ENCODE data around the gene CDH4. TPM values are rescaled to one million over a fixed set of nuclear protein-coding genes. Genes with fewer than 3 reads are reported as not detected.

CDH4 gene
- total RNA-seq, 2 experiments from 2014 or later: 0.10 to 0.21 TPM

DNA sequence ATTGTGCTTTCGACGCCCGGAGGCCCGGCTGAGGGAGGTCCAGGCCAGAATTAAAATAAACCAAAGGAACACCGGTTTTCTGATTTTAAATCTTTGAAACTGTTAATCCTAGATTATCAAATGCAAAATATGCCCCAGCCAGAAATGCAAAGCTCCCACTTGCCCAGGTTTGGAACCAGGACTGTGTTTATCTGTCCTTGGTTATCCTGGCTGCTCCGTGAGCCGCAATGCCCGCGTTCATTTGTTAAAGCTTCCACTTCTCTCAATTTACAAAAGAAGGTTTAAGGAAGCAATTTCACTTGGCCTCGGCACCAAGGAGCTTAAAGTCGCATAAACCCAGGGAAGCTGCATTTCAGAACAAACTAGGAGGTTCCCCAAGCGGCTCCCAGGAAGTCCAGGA, 563.6 kb downstream of the CDH4 start:
- Mint-ChIP-seq H3K27ac (no peak overlapping the region), H3K4me1 (ENCODE audit: low read depth) (no peaks in the 10 kb centered on the region), H3K27me3 (no peaks in the 10 kb centered on the region), H3K4me3 (no peak overlapping the region), H3K9me3 (no peaks in the 10 kb centered on the region), H3K36me3 (no peaks in the 10 kb centered on the region)
- POLR2A ChIA-PET: no interaction called here
- intact Hi-C loops (cut with micrococcal nuclease): no loop called here
- no peak for DNase-seq
- CTCF ChIA-PET: no interaction called here

DNA sequence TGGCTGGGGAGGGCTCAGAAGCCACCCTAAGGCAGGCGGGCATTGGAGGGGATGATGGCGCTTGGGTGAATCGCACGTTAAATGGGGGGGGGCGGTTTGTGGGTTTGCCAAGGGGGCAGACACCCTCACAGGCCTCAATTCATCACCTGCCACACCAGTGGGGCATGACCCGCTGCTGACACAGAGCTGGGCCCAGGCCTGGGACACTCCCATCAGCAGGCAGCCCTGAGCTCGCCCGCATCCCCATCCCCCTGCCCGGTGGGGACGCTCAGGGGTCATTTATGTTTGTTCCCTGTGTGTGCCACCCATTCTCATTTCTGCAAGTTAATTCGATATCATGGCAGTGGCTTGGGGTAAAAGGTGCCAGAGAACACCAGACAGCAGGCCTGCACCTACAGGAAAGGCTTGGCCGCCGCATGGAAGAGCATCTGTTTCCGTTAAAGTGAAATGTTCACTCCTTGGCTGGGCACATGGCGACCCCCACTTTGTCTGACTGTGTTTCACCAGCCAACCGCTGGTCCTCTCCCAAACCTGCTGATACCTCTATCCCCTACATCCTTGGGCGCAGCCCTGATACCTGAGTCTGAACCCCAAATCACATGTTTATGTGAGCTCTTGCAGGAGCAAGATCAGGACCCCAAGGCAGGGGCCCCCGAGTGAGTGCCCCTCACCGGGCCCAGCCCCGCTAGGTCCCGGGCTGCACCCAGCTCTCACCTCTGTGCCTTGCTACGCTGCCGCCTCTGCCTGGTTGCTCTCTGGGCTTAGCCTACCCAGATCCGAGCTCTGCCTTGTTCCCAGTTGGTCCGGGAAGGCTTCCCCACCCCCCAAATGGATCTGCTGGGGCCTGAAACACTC, 564.8 kb downstream of the CDH4 start:
- intact Hi-C loops (cut with micrococcal nuclease): no loop called here
- no peak overlapping the region for H3K4me3 Mint-ChIP-seq
- no peak for DNase-seq

DNA sequence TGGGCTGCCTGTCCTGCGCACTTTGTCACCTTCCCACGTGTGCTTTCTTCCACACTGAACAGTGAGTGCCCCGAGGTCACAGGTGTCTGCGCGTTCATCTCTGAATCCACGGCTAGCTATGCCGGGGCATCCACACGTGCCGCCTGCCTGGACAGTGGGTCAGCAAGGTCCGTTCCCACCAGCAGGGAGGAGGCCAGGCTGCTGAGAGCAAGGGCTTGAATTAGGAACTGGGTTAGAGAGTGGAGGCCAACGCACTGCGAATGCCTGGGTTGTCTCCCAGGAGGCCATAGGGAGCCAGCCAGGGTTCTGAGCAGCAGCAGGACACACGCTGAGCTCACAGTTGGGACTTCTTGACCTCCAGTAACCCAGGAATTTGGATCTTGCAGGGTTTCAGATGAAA, 565.5 kb downstream of the CDH4 start:
- no peaks in the 10 kb centered on the region for H3K9me3 Mint-ChIP-seq
- no peaks in the 10 kb centered on the region for H3K27me3 Mint-ChIP-seq
- no peak for DNase-seq
- no peaks in the 10 kb centered on the region for H3K4me1 Mint-ChIP-seq (ENCODE audit: low read depth)
- ChIA-PET CTCF (no interaction called here), POLR2A (no interaction called here)
- intact Hi-C loops (cut with micrococcal nuclease): no loop called here
- H3K4me3 Mint-ChIP-seq: no peak overlapping the region
- no peaks in the 10 kb centered on the region for H3K36me3 Mint-ChIP-seq
- H3K27ac Mint-ChIP-seq: no peak overlapping the region

More for the DNA sequence above, 564.8 kb downstream of the CDH4 start:
- POLR2A ChIA-PET: no interaction called here
- H3K36me3 Mint-ChIP-seq: no peaks in the 10 kb centered on the region
- H3K9me3 Mint-ChIP-seq: no peaks in the 10 kb centered on the region
- CTCF ChIA-PET: no interaction called here
- no peak overlapping the region for H3K27ac Mint-ChIP-seq
- H3K4me1 Mint-ChIP-seq (ENCODE audit: low read depth): no peaks in the 10 kb centered on the region
- H3K27me3 Mint-ChIP-seq: no peaks in the 10 kb centered on the region

DNA sequence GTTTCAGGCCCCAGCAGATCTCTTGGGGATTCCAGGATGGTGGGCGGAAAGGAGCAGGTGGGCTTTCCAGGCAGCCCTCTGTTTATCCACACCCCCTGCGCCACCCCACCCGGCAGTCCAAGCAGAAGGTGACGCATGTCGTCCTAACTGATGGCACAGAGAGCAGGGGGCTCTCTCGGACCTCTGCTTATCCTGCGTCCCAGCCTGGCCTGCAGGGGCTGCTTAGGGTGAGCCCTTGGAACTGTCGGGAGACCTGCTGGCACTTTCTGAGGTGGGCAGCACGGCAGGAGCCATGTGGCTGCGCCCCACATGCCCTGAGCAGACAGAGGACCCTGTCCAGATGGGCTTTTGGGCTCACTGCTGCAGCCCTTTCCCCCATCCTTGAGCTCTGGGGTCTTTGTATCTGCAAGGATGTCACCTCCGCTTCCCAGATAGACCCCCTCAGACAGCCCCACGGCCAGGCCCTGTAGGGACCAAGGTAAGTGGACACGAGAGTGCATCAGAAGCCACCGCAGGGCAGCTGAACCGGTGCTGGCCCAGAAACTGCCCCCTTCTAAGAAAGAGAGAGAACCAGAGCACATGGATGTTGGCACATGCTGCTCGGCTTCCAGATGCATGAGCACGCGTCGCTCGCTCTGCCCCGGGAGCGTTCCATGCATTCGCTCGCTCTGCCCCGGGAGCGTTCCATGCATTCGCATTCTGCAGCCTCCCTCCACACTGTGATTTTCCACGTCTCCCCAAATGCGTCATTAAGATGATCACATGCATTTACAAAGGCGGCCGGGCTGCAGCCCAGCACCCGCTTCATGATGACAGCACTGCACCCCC, 566.9 kb downstream of the CDH4 start:
- Mint-ChIP-seq H3K27me3 (no peaks in the 10 kb centered on the region), H3K36me3 (no peaks in the 10 kb centered on the region), H3K9me3 (peaks cover 4% of the 10 kb centered on the region), H3K27ac (no peak overlapping the region), H3K4me1 (ENCODE audit: low read depth) (no peaks in the 10 kb centered on the region), H3K4me3 (no peak overlapping the region)
- CTCF ChIA-PET: no interaction called here
- intact Hi-C loops (cut with micrococcal nuclease): no loop called here
- POLR2A ChIA-PET: no interaction called here
- DNase-seq: no peak

DNA sequence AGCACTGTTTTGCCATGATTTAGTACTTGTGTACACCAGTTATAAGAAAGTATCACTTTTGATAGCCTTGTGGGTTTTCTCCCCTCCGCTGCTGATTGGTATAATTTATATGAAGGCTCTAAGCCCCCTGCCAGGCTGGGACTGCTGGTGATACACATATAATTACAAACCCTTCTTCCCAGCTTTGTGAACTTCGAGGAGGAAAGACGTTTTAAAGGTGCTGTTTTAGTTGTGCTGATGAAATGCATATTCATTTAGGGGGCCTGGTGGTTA, 567.4 kb downstream of the CDH4 start:
- ChIA-PET CTCF (no interaction called here), POLR2A (no interaction called here)
- H3K4me3 Mint-ChIP-seq: no peak overlapping the region
- intact Hi-C loops (cut with micrococcal nuclease): no loop called here
- H3K4me1 Mint-ChIP-seq (ENCODE audit: low read depth): no peaks in the 10 kb centered on the region
- peaks cover 4% of the 10 kb centered on the region for H3K9me3 Mint-ChIP-seq
- no peaks in the 10 kb centered on the region for H3K27me3 Mint-ChIP-seq
- H3K27ac Mint-ChIP-seq: no peak overlapping the region
- no peak for DNase-seq
- no peaks in the 10 kb centered on the region for H3K36me3 Mint-ChIP-seq

DNA sequence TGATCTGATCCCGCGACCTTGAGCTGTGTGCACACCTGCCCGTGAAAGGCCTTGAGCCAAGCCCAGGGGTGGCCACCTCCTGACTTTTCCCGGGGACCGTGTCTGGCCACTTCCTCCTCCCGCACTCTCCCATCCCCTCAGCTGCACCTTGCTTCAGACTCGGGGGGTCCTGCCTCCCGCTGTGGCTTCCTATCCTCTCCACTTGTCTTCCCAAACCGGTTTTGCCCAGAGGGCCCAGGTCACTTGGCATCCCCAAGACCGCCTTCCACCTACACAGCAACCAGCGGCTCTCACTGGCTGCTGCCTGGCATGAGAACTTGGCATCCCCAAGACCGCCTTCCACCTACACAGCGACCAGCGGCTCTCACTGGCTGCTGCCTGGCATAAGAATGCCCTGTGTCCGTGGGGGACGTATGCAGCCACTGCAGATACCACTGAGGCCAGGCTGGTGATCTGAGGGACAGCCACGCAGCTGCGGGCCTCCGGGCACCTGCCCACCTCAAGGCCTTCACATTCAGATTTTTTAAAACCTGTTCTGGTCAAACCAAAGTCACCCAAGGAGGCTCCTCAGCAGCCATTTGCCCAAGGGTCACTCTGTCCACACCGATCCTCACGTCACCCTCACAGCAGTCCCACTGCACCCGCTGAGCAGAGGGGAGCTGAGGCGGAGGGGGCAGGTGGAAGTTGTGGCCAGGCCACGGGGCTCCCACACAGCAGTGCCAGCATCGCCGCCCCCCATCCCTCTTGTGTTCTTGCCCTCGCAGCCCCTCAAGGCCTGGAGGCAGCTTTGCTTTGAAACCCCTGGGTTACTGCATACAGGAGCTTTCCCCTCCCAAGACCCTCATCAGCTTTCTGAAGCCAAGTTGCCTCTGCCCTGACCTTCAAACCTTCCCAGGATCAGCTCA, 568.1 kb downstream of the CDH4 start:
- peaks cover 4% of the 10 kb centered on the region for H3K9me3 Mint-ChIP-seq
- no peaks in the 10 kb centered on the region for H3K36me3 Mint-ChIP-seq
- no peaks in the 10 kb centered on the region for H3K27me3 Mint-ChIP-seq
- POLR2A ChIA-PET: no interaction called here
- DNase-seq: no peak
- CTCF ChIA-PET: no interaction called here
- no peak overlapping the region for H3K27ac Mint-ChIP-seq
- intact Hi-C loops (cut with micrococcal nuclease): no loop called here
- no peaks in the 10 kb centered on the region for H3K4me1 Mint-ChIP-seq (ENCODE audit: low read depth)
- no peak overlapping the region for H3K4me3 Mint-ChIP-seq

DNA sequence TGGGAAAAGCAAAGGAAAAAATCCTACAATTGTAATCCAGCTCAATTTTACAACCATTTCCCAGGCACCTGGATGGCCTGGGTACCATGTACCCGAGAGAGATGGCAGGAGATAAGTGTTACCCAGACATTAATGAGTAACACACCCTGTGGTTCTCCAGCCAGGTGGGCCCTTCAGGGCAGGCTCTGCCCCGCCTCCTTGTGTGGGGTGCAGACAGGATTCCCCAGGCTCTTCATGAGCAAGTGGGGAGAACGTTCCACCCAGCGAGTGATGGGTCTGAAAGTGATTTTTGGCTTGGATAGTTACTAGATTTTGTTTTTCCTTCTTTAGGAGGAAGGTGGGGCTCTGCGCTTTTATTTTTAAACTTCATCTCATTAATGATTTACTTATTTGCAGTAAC, 569.7 kb downstream of the CDH4 start:
- no peak for DNase-seq
- ChIA-PET CTCF (no interaction called here), POLR2A (no interaction called here)
- Mint-ChIP-seq H3K27ac (no peak overlapping the region), H3K4me3 (no peak overlapping the region), H3K9me3 (peaks cover 4% of the 10 kb centered on the region), H3K4me1 (ENCODE audit: low read depth) (no peaks in the 10 kb centered on the region), H3K36me3 (no peaks in the 10 kb centered on the region), H3K27me3 (no peaks in the 10 kb centered on the region)
- intact Hi-C loops (cut with micrococcal nuclease): no loop called here

DNA sequence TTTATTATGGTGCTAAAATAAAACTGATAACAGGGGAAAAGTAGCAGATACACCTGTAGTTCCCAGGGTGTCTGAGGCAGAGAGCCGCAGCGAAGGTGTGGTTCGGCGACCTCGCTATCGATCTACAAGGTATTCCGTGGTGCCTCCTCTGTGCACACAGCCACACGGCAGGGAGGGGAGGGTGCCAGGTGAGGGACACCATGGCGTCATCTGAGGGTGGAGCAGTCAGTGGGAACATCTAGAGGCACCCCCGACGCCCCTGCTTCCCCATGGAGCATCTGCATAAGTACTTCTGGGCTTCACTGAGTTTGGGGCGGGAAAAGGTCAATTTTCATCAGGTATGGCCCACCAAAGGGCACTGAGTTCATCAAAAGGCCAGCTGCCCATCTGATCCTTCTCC, 570.3 kb downstream of the CDH4 start:
- no peak overlapping the region for H3K4me3 Mint-ChIP-seq
- H3K36me3 Mint-ChIP-seq: no peaks in the 10 kb centered on the region
- no peaks in the 10 kb centered on the region for H3K27me3 Mint-ChIP-seq
- intact Hi-C loops (cut with micrococcal nuclease): no loop called here
- no peaks in the 10 kb centered on the region for H3K4me1 Mint-ChIP-seq (ENCODE audit: low read depth)
- ChIA-PET CTCF (no interaction called here), POLR2A (no interaction called here)
- no peak for DNase-seq
- peaks cover 4% of the 10 kb centered on the region for H3K9me3 Mint-ChIP-seq
- no peak overlapping the region for H3K27ac Mint-ChIP-seq

DNA sequence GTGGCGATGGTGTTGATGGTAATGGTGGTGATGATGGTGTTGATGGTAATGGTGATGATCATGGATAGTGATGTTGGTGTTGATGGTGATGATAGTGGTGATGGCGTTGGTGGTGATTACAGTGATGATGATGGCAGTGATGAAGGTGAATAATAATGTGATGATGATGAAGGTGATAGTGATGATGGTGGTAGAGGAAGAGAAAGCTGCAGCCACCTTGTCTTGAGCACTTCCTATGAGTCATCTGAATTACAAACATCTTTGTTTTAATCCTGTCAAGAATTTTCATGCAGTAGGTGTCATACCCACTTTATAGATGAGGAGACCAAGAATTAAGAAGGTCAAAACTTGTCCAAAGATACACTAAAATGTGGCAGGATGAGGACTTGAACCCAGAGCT, 571.2 kb downstream of the CDH4 start:
- intact Hi-C loops (cut with micrococcal nuclease): no loop called here
- POLR2A ChIA-PET: no interaction called here
- H3K4me3 Mint-ChIP-seq: no peak overlapping the region
- H3K9me3 Mint-ChIP-seq: peaks cover 4% of the 10 kb centered on the region
- H3K27me3 Mint-ChIP-seq: no peaks in the 10 kb centered on the region
- CTCF ChIA-PET: no interaction called here
- H3K4me1 Mint-ChIP-seq (ENCODE audit: low read depth): no peaks in the 10 kb centered on the region
- no peaks in the 10 kb centered on the region for H3K36me3 Mint-ChIP-seq
- no peak for DNase-seq
- no peak overlapping the region for H3K27ac Mint-ChIP-seq

DNA sequence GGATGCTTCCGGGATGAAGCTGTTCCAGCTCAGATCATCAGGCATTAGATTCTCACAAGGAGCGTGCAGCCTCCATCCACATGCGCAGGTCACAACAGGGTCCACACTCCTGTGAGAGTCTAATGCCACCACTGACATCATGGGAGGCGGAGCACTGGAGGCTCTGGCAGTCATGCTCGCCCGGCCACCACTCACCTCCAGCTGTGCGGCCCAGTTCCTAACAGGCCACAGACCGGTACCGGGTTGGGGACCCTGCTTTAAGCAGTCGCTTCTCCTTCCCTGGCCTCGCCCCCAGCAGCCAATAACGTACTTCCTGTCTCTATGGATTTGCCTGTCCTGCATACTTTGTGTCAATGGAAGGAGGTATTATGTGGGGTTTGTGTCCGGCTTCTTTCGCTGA, 576.8 kb downstream of the CDH4 start:
- CTCF ChIA-PET: no interaction called here

DNA sequence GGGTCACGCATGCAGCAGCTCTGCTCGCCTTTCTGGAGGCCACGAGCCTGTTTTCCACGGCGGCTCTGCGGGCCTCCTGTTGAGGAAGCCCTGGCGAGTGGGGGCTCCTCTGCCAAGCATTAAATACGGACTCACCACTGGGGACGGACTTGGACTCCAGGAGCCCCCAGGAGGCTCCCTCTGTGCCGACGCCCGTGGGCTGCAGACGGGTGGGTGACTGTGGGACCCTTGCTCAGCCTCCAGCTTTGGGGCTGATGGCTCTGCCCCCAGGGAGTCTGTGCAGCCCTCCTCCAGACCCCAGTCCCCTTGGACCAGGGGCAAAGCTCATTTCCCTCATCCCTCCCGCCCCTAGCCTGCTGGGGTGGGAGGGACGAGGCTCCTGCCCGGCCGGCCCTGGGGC, 577.5 kb downstream of the CDH4 start:
- no peak overlapping the region for H3K4me3 Mint-ChIP-seq
- H3K9me3 Mint-ChIP-seq: no peaks in the 10 kb centered on the region
- intact Hi-C loops (cut with micrococcal nuclease): no loop called here
- H3K4me1 Mint-ChIP-seq (ENCODE audit: low read depth): no peaks in the 10 kb centered on the region
- H3K27ac Mint-ChIP-seq: no peak overlapping the region
- H3K36me3 Mint-ChIP-seq: no peaks in the 10 kb centered on the region
- peaks cover 3% of the 10 kb centered on the region for H3K27me3 Mint-ChIP-seq
- no peak for DNase-seq
- CTCF ChIA-PET: no interaction called here
- POLR2A ChIA-PET: no interaction called here

More for the DNA sequence above, 576.8 kb downstream of the CDH4 start:
- Mint-ChIP-seq H3K27ac (no peak overlapping the region), H3K4me1 (ENCODE audit: low read depth) (no peaks in the 10 kb centered on the region), H3K36me3 (no peaks in the 10 kb centered on the region), H3K27me3 (peaks cover 3% of the 10 kb centered on the region), H3K4me3 (no peak overlapping the region), H3K9me3 (no peaks in the 10 kb centered on the region)
- DNase-seq: no peak
- POLR2A ChIA-PET: no interaction called here
- intact Hi-C loops (cut with micrococcal nuclease): no loop called here

DNA sequence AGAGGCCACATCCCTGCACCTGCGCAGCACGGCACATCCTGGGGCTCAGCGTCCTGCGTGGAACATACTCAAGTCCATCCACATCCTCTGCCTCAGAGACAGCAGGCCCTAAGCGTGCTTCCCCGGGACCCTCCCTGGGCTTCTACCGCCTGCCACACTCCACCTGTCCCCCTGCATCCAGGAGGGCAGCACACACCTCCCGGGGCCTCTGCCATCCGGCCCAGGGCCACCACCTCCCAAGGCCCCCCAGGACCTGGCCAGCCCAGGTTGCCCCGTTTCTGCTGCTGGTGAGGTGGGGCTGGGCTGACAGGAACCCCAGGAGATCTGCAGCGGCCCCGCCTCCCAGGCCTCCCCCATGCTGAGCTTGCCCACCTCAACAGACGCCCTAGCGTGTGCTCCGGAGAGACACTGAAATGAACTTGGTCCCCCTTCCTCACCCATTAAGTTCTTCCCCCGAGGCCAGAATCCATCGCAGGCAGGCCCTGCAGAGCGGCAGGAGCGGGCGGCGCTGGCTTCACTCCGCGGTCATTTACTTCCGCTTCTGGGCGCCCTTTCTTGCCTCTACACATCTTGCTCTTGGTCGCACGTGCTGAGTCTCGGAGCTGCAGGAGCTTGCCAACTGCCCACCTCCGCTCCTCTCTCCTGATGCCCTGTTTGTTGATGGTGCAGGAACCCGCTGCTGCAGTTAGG, 578.3 kb downstream of the CDH4 start:
- no peaks in the 10 kb centered on the region for H3K36me3 Mint-ChIP-seq
- CTCF ChIA-PET: no interaction called here
- H3K4me1 Mint-ChIP-seq (ENCODE audit: low read depth): no peaks in the 10 kb centered on the region
- peaks cover 3% of the 10 kb centered on the region for H3K27me3 Mint-ChIP-seq
- DNase-seq: no peak
- POLR2A ChIA-PET: no interaction called here
- H3K27ac Mint-ChIP-seq: no peak overlapping the region
- H3K9me3 Mint-ChIP-seq: no peaks in the 10 kb centered on the region
- intact Hi-C loops (cut with micrococcal nuclease): no loop called here
- no peak overlapping the region for H3K4me3 Mint-ChIP-seq
